NCI-H446 (cell line): Measurements from ENCODE around the gene ZNF674.
A peak's percentile ranks its signal among the peaks of the same experiment; 100 is the strongest.
"Not testable (repeated sequence)": the region's sequence is repeated elsewhere in the genome, so short reads cannot be mapped to it uniquely, and the experiment has no call there.

ENCODE experiments used
- DNase-seq, 2 experiments: peaks; one replicate each; lab custom pipeline; 2025; lab: John Stamatoyannopoulos, UW

The ZNF674 gene

DNA sequence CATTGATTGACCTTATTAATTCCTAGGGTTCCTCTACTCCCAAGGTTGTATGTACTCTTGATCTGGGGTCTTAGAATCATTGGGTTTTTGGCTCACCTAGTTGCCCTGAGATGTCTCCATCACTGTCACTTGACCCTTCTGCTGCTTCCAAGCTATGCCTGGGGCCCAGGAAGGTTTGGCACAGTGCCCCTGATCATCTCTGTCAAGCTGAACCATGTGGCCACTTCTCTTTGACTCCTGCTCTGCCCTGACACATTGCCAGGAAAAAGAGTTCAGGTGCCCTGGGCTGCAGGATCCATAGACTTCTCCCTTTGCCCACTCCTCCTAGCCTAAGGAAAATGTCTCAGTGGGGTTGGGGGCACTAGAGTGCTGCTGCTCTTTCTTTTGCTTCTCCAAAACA, 24.4 kb upstream of the ZNF674 start:
- no peak for DNase-seq

DNA sequence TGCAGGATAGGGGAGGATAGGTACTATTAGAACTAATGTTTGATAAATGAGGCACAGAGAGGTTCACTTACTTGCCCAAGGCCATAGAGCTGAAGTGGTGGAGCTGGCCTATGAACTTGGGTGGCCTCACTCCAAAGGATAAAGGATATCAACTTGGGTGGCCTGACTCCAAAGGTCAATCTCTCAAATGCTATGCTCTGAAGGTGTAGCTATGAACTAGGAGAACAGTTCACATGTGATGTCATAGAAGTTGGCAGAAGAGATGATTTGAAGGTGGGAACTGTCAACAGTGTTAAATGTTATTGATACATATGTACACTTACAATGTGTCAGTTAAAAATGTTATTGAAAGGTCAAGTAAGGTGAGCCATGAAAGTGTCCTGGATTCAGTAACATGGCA, 22.2 kb upstream of the ZNF674 start:
- DNase-seq, result no peak

DNA sequence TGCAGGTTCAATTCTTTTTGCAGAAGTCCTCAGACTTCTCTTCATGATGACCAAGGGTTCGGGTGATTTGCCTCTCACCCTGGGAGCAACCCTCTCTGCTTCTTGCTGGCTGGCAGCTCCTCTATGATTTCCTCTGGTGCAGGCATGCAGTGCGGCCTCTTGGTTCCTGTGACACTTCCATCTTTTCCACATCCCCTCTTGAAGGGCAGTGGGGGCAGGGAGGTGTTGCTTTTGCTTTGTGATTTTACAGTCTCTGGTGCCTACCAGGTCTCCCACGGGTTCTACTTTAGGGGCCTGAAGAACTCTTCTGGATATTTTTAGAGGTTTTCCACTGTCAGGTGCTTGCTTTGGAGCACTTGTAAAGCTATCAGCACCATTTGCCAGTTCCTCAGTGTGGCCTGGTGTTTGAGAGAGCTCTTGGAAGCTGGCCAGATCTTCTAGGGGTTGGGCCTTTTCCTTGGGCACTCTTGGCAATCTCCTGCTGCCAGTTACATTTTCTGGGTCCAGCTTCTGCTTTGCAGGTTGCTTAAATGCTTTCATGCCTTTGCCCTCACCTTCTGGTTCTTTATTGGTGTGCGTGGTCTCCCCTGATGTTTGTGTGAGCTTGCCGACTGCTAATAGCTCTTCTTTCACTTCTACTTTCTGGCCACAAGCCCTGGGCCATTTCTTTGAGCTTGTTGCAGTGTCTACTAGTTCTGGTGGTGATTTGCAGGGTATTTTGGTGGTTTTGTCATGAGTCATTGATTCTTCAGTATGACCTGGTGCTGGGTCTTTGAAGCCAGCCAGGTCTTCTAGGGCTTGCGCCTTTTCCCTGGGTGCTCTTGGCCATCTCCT, 16.8 kb upstream of the ZNF674 start:
- DNase-seq, result peak in 1 of 2 experiments; percentile 50

DNA sequence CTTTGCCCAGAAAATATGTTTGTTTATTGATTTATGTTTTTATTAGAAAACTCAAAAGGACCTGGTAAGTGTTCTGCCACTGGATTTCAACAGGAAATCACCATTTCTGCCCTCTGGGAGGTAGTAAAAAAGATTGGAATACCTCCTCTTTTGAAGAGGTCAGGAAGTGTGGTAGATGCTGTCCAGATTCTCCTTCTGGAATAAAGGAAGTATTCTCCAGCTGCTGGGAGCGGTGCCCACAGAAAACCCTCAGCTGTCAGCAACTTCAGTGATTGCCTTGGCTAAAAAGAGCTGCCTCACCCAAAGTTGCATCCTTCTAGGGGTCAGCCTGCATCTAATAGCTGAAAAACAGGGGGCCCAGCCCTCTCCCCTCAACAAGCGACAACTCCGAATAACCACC, 13.8 kb upstream of the ZNF674 start:
- DNase-seq, result no peak

DNA sequence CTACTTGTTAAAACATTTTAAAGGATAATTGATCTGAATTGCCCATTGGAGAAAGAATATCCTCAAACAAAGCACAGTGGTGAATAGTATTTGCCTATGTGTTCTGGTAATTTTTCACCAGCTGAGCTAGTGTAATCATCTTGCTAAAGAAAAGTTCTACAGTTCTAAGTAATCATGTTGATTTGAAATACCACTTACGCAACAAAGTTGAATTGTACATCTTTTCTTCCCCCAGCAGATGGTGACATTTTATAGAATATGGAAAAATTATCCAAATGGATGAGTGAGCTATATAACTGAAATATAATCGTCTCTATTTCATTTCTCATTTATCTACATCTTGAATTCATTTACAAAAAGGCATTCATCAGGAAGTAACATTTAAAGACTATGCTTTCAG, 9.7 kb upstream of the ZNF674 start:
- DNase-seq, result no peak

DNA sequence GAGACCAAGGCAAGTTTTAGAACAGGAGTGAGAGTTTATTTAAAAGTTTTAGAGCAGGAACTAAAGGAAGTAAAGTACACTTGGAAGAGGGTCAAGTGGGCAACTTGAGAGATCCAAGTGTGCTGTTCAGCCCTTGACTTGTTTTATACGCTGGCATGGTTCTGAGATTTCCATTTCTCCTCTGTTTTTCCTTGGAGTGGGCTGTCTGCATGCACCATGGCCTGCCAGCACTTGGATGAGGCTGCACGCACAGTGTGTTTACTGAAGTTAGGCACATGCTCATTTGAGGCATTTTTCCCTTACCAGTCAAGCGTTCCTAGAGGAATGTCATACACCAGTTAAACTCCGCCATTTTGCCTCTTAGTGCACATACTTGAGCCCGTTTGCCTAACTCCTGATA, 8.7 kb upstream of the ZNF674 start:
- no peak for DNase-seq

DNA sequence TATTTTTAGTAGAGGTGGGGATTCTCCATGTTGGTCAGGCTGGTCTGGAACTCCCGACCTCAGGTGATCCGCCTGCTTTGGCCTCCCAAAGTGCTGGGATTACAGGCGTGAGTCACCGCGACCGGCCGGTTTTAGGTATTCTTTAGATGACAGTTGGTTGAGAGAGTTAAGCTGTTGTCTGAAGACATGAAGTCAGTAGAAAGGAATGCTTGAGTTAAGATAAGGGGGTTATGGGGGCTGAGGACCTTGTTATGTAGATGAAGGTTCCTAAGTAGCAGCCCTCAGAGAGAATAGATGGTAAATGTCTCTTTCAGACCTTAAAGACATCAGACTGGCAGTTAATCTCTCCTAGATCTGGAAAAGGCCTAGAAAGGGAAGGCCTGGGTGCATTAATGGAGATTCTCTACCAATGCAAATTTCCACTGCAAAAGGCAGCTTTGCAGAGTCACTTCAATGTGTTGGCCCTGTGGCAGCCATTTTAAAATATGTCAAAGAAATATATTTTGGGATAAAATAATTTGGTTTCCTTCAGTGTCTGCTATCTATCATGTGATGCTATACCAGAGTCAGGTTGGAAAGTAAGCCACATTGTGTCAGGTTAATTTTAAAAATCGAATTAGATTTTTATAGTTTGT, 6.4 kb upstream of the ZNF674 start:
- DNase-seq, result no peak

DNA sequence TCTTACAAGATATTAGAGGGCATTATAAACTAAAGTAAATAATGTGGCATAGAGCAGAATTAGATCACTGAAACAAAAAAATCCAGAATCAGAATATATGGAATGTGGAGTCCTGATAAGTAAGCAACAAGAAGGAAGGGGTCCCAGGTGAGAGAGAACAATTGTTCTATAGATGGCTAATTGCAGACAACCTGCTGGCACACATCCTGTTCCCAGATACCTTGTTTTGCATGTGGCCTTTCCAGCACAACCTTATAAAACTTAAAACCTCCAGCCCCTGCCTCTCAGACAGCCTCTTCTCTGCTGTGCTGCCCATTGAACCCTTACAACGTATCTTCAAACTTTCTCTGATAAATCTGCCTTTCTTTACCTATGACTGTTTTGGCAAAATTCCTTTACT, 4.7 kb upstream of the ZNF674 start:
- DNase-seq, result no peak

DNA sequence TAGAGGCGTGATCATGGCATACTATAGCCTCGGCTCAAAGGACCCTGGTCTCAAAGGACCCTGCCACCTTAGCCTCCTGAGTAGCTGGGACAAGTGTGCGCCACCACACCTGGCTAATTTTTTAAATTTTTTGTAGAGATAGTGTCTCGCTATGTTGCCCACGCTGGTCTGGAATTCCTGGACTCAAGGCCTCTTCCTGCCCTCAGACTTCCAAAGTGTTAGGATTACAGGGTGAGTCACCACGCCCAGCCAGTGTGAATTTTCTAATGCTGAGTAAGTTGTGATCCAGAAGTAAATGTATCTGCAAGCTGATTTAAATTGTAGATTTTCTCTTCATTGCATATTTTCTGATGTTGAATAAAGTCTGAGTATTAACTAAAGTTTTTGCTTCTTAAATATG, 2.6 kb upstream of the ZNF674 start:
- no peak for DNase-seq

DNA sequence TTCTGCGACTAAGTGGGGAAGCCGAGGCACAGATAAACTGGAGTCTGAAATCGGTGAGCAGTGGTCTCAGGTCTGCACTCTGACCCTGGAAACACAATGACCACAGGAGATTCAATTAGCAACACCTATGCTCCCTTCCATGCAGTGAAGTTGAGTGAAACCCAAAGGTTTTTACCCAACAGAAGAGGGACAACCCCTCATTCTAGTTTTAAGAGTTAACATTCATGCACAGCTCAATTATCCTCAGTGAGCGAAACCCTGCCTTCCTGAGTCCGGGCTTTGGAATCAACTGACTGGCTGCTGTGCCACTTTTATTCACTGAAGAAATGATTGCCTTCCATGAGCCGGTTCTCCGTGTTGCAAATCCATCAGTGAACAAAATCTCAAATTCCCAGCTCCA, 694 bp downstream of the ZNF674 start:
- DNase-seq, result not testable (repeated sequence)

DNA sequence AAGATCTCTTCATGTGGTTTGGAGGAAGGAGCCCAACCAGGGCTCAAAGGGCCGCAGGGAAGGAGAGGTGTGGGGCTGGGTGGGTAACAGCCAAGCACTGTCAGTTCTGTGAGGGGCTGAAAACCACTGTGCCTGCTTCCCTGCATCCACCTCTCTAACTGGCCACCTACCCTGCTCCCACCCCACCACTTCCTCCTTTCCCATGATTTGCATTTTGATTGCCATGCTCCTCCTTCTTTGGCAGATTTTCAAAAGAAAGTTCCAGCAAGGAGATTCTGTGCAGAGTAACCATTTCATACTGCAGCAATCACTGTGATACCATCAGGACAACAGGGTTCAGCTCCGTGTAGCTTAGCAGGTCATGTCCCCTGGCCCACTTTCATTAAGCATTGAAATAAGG, 1.8 kb downstream of the ZNF674 start:
- DNase-seq, result no peak

DNA sequence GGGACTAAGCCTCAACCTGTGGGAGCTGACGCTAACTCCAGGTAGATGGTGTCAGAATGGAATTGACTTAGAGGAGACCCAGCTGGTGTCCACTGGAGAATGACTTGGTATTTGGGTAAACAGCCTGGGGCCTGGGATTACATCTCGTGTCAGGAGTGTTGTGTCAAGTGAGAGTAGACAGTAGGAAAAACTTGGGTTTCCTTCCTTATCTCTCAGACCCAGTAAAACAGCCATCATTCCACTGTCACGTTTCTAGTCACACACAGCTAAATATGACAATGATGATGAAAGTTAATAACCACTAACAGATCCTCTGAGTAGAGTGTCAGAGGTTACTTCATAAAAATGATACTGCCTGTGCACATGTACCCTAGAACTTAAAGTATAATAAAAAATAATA, 13.8 kb downstream of the ZNF674 start:
- no peak for DNase-seq

DNA sequence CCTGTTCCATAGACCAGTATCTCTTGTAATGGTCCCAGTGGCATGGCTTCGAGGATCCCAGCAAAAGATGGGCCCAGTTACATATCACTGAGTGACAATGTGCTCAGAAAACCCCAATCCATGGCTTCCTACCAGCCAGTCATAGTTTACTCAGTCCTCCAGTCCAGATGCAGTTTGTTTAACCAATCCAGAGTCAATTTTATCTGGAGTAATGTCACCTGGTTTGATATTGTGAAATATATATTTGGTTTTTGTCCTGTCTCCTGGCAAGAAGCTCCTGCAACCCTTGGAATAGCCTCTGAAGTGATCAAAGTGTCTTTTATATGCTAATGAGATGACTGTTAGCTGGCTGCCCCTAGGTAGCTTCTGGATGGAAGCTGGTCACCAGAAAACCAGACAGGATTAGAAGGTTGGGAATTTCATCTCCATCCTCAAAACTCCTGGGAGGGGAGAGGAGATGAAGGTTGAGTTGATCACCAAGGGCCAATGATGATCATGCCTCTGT, 14.8 kb downstream of the ZNF674 start:
- DNase-seq, result not testable (repeated sequence)

DNA sequence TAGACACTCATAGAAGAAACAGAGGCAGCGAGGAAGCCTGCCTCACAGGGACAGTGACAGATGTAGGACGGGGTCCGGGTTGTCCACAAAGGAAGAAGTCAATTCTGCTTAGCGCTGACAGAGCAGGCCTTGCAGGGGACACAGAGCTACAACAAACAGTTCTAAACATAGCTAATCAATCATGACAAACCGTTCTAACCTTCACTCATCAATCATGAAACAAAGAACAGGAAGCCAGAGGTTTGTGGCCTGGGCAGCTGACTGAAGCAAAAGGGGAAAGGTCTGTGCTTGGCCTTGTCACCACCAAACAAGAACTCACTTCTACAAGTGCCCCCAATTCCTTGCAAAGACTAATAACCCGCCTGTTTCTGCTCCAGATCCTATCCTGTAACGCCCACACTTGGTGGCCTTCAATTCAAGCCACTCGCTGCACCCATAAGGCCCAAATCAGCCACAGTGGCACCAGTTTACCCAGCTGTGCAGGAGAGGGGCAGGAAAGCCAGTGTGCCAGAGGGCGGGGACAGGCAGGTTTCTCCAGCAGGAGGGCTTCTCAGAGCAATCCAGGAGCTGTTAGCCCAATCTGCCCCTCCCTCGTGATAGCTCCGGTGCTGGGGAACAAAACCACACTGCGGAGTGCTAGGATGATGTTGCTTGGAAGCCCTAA, 15.3 kb downstream of the ZNF674 start:
- not testable (repeated sequence) for DNase-seq

DNA sequence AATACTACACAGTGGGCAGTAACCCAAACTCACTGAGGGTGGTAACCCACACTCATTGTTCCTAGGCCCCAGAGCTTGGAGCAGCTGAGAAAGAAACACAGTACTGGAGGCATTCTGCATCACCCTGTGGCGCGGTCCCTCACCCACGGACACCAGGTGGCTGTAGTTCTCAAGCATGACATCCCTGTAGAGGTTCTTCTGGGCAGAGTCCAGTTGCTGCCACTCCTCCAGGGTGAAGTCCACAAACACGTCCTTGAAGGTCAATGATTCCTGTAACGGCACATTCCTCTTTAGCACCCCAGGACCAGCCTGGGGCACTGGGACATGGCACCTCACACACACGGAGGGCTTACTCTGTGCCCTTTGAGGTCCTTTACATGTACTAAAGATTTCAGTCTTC, 16.6 kb downstream of the ZNF674 start:
- not testable (repeated sequence) for DNase-seq

DNA sequence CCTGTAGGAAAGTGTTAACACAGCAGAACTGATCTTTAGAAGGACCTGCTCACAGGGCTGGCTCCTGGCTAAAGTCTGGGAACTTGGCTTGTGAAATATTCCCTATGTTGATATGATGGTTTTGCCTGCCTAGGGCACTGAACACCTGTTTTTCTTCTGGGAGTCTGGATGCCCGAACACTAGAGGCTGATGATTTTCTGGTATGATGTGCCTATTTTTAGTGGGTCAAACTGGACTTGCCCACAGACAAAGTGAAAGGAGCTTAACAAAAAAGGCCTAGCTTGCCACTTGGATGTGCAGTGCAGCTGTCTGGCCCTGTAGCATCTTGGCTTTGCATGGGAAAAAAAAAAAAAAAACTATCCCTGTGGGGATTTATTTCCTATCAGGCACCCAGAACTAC, 39.1 kb downstream of the ZNF674 start:
- DNase-seq, result no peak

DNA sequence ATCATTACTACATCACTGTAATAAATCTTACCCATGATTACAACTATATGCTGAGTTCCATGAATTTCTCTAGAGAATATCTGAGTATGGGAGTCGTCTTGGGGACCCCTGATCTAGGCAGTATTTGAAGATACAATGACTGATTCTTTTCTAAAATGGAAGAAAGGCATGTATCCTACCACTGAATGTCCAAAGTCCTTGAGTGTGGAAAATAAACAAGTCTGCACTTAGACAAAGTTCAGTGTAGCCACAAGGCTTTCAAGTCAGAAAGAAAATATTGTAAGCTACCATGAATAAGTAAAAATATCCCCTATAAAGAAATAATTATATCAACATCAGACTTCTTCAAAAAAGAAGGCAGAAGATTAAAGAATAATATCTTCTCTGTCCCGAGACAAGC, 42.4 kb downstream of the ZNF674 start:
- no peak for DNase-seq

DNA sequence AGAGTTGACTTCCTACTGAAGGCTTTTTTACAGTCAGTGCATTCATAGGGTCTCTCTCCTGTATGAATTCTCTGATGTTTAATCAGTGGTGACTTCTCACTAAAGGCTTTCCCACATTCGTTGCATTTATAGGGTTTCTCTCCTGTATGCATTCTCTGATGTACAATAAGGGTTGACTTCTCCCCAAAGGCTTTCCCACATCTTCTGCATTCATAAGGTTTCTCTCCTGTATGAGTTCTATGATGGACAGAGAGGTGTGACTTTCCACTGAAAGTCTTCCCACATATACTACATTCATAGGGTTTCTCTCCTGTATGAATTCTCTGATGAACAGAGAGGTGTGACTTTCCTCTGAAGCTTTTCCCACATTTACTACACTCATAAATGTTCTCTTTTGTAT, 45.2 kb downstream of the ZNF674 start:
- no peak for DNase-seq

DNA sequence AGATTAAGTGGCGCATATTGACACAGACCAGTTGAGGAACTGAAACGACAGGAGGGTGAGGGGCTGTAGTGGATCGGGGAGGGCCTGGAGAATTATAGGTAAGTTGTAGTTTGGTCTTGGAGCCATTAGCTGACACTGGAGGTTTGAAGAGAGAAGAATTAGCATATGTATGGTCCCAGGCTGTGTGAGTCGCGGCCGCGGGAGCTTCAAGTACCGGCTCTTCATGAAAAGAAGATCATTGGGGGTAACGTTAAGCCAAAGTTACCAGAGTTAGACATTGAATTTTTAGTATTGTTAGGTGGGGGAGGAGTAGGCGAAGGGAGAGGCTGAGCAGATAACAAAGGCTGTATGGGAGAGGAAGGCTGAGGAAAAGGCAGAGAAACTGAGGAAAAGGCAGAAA, 56.5 kb downstream of the ZNF674 start:
- no peak for DNase-seq

DNA sequence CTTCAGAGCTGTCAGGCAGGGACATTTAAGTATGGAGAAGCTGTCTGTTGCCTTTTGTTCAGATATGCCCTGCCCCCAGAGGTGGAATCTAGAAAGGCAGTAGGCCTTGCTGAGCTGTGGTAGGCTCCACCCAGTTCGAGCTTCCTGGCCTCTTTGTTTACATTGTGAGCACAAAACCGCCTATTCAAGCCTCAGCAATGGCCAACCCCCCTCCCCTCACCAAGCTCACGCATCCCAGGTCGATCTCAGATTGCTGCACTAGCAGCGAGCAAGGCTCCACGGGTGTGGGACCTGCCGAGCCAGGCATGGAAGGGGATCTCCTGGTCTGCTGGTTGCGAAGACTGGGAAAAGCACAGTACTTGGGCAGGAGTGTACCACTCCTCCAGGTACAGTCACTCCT, 59.3 kb downstream of the ZNF674 start:
- DNase-seq, result no peak

DNA sequence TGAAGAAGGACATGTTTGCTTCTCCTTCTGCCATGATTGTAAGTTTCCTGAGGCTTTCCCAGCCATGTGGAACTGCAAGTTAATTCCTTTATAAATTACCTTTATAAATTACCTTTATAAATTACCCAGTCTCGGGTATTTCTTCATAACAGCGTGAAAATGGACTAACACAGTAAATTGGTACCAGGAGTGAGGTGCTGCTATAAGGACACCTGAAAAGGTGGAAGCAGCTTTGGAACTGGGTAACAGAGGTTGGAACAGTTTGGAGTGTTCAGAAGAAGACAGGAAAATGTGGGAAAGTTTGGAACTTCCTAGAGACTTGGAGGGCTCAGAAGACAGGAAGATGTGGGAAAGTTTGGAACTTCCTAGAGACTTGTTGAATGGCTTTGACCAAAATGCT, 66.6 kb downstream of the ZNF674 start:
- DNase-seq, result not testable (repeated sequence)

DNA sequence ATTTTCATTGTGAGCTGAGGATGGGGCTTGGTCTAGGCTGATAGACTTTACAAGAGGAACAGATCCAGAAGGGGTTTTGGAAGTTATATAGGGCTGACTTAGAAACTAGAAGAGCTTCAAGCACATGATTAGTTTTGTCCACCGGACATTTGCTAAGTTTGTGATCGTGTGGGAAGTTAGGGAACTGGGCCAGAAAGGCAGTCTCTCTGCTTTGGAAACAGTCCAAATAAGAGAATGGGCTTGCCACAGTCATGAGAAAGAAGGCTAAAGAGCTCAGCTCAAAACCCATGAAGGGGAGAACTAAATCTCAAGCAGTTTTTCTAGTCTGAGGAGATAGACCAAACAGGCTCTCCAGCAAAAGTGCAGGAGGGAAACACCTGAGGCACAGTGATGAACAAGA, 67.8 kb downstream of the ZNF674 start:
- no peak for DNase-seq

DNA sequence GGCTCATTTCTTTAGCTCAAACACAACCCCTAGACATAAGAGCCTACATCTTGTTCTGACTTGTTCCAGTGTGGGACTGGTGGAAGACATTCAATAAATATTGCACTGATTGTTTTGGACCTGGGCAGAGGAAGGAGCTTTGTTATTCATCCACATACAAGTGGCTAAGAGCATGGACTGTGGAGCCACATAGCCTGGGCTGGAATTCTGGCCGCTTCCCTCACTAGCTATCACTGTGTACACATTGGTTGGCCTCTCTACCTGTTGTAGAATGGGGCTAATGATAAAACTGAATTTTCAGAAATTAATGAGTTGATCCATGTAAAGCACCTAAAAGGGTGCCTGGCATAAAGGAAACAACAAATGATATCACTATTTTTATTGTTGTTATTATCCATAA, 80.0 kb downstream of the ZNF674 start:
- DNase-seq, result no peak
